K562 (cell line): ENCODE measurements around the gene MCIDAS. TPM values are rescaled to one million over a fixed set of nuclear protein-coding genes. Genes with fewer than 3 reads are reported as not detected.

ENCODE experiments used
- ARHGAP35 ChIP-seq: fragments of 450-650 bp; IDR thresholded peaks from 2 replicates; pipeline ENCODE4 v1.6.1; 2018; ENCODE audit not compliant: partially characterized antibody
- CCNT2 ChIP-seq: IDR thresholded peaks from 2 replicates; pipeline ENCODE4 v1.6.1; 2011; ENCODE audit warnings: borderline replicate concordance, low read depth, mild to moderate bottlenecking, moderate library complexity, mixed read lengths, low read length; ENCODE audit not compliant: insufficient read length; ENCODE audit errors: extremely low read depth
- DPF2 ChIP-seq: fragments of 450-650 bp; IDR thresholded peaks from 2 replicates; pipeline ENCODE4 v1.6.1; 2016
- EHMT2 ChIP-seq: fragments of 450-650 bp; IDR thresholded peaks from 2 replicates; pipeline ENCODE4 v1.6.1; 2018; ENCODE audit warnings: antibody characterized with exemption
- GATA2 ChIP-seq: sonication (generic); formaldehyde crosslinking; IDR thresholded peaks from 2 replicates; pipeline ENCODE4 v1.4.0; 2020; ENCODE audit warnings: mild to moderate bottlenecking, missing genetic modification reagents
- GTF2F1 ChIP-seq: IDR thresholded peaks from 2 replicates; pipeline ENCODE4 v1.6.1; 2011; ENCODE audit warnings: low read depth, low read length, improper control_type of control experiment
- HDAC2 ChIP-seq: fragments of 450-650 bp; IDR thresholded peaks from 2 replicates; pipeline ENCODE4 v1.6.1; 2016; ENCODE audit warnings: mild to moderate bottlenecking
- HMG20A ChIP-seq: fragments of 450-650 bp; formaldehyde crosslinking; conservative IDR thresholded peaks from 2 replicates; pipeline ENCODE4 v1.4.0; 2020; ENCODE audit warnings: mild to moderate bottlenecking, mixed read lengths
- LCOR ChIP-seq: sonication (generic); formaldehyde crosslinking; IDR thresholded peaks from 2 replicates; pipeline ENCODE4 v1.8.0; 2022; ENCODE audit warnings: mild to moderate bottlenecking, missing genetic modification reagents
- PHF21A ChIP-seq: fragments of 450-650 bp; IDR thresholded peaks from 2 replicates; pipeline ENCODE4 v1.6.1; 2017; ENCODE audit warnings: low read depth, borderline replicate concordance
- PTRF ChIP-seq: fragments of 450-650 bp; IDR thresholded peaks from 2 replicates; pipeline ENCODE4 v1.6.1; 2016; ENCODE audit warnings: mild to moderate bottlenecking, missing genetic modification characterization, missing compliant biosample characterization
- RBBP5 ChIP-seq: fragments of 200-600 bp; sonication (generic); IDR thresholded peaks from 2 replicates; pipeline ENCODE4 v1.6.1; 2012; ENCODE audit warnings: borderline replicate concordance, mild to moderate bottlenecking, low read length, control low read depth, inconsistent platforms; ENCODE audit not compliant: insufficient read depth, poor library complexity, severe bottlenecking
- SIN3B ChIP-seq: fragments of 450-650 bp; IDR thresholded peaks from 2 replicates; pipeline ENCODE4 v1.6.1; 2017; ENCODE audit warnings: low read depth, mild to moderate bottlenecking, moderate library complexity
- SP1 ChIP-seq: sonication (generic); formaldehyde crosslinking; IDR thresholded peaks from 2 replicates; pipeline ENCODE4 v1.8.1; 2022; ENCODE audit warnings: mild to moderate bottlenecking, missing genetic modification reagents
- XRCC4 ChIP-seq: IDR thresholded peaks from one replicate; pipeline ENCODE4 v1.6.1; 2011; ENCODE audit not compliant: insufficient read depth, insufficient read length; ENCODE audit errors: extremely low read depth
- ZNF197 ChIP-seq: fragments of 200-800 bp; sonication (Bioruptor generic); IDR thresholded peaks from 2 replicates; pipeline ENCODE4 v1.6.1; 2016; ENCODE audit warnings: low read depth, missing genetic modification characterization, missing compliant biosample characterization
- ZNF384 ChIP-seq: IDR thresholded peaks from 2 replicates; pipeline ENCODE4 v1.6.1; 2012; ENCODE audit warnings: low read depth, low read length, improper control_type of control experiment
- ZNF408 ChIP-seq: fragments of 250-450 bp; sonication (Bioruptor Pico); IDR thresholded peaks from 2 replicates; pipeline ENCODE4 v1.4.0; 2020; ENCODE audit warnings: low read depth, mild to moderate bottlenecking, moderate library complexity
- ZNF41 ChIP-seq: fragments of 250-450 bp; sonication (Bioruptor Pico); conservative IDR thresholded peaks from 2 replicates; pipeline ENCODE4 v1.4.0; 2020; ENCODE audit warnings: mild to moderate bottlenecking
- ZNF589 ChIP-seq: fragments of 200-800 bp; sonication (Bioruptor generic); IDR thresholded peaks from 2 replicates; pipeline ENCODE4 v1.6.1; 2016; ENCODE audit warnings: low read depth, missing genetic modification characterization, missing compliant biosample characterization
- ZNF668 ChIP-seq: fragments of 250-450 bp; sonication (Bioruptor Pico); IDR thresholded peaks from 2 replicates; pipeline ENCODE4 v1.8.0; 2022; ENCODE audit warnings: mild to moderate bottlenecking, inconsistent platforms
- polyA plus RNA-seq, 8 experiments: library from polyadenylated mRNA; depleted of rRNA in 4 of 8; stranded (reverse) in 5 of 8; unstranded in 3 of 8; fragments of >200 nt; fragmentation: Nextera tagmentation in 2 of 8; fragmentation: Illumina TruSeq in 1 of 8; extraction: Ambion mirVana in 2 of 8; extraction: Trizol in 1 of 8; gene quantifications; 2 replicates each; pipeline versions ENCODE4 v1.2.1 to v1.2.3, GENCODE V29; 2011 to 2014; ENCODE audit warnings: inconsistent platforms in 1 of 8, missing spikeins in 1 of 8
- total RNA-seq, 7 experiments: library from RNA; depleted of rRNA in 6 of 7; stranded (reverse); fragments of >200 nt in 6 of 7; fragmentation: Illumina TruSeq in 2 of 7; extraction: Trizol in 2 of 7; gene quantifications; 2 replicates each; pipeline versions ENCODE4 v1.2.1 to v1.2.3, GENCODE V29; 2011 to 2021; ENCODE audit warnings: low replicate concordance in 1 of 7
- TF ChIP-seq, protein P1 (sequence below): fragments of 250-450 bp; sonication (Bioruptor Pico); IDR thresholded peaks from 2 replicates; pipeline ENCODE4 v1.8.0; 2022; ENCODE audit warnings: inconsistent platforms
- TF ChIP-seq, protein P2 (sequence below): sonication (generic); formaldehyde crosslinking; IDR thresholded peaks from 2 replicates; pipeline ENCODE4 v1.8.0; 2022; ENCODE audit warnings: mild to moderate bottlenecking, low read depth, missing genetic modification reagents
- TF ChIP-seq, protein P3 (sequence below): sonication (generic); formaldehyde crosslinking; IDR thresholded peaks from 2 replicates; pipeline ENCODE4 v1.8.1; 2023; ENCODE audit warnings: mild to moderate bottlenecking, missing genetic modification reagents, moderate library complexity

The MCIDAS gene
- total and polyA plus RNA-seq, 9 of the 15 experiments (the other 6 are each of a cell fraction or from before 2014, with no cell fraction given) = 0.07 to 1.5 (median 0.69) TPM

DNA sequence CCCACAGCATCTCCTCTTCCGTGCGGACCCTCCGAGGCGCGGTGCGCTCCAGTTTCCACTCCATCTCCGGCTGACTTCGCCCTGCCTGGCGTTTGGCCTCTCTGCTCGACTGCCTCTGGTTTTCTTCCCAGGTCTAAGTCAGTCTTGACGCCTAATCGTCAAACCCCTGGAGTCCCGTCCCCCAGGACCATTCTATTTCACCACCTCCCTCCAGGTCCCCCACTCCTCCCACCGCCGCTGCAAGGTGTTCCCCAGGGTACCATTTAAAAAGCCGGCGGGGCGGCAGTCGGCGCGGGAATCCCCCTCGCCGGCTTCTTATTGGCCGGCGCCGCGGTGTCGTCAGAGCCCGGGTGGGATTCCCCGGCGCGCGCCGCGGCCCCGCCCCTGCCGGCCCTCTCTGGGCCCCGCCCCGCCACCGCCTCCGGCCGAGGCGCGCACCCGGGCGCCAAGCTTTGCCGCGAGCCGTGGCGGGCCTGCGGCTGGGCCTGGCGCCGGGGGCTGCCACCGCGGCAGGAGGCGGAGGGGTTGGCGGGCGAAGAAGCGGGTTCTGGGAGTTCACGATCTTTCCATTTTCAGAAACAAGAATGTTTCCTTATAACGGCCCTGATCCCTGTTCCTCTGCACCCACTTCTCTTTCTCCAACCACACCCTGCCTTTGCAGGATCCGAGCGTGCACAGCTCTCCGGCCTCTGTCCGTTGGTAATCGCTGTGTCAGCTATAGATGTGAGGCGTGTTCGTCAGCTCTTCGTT, 54.0 kb downstream of the MCIDAS start, which contains the start of gene CDC20B (continued):
- no peak for TF ChIP-seq ZNF589 (CRISPR knock-in tag)
- TF ChIP-seq DPF2 = no peak
- TF ChIP-seq, protein P1, sequence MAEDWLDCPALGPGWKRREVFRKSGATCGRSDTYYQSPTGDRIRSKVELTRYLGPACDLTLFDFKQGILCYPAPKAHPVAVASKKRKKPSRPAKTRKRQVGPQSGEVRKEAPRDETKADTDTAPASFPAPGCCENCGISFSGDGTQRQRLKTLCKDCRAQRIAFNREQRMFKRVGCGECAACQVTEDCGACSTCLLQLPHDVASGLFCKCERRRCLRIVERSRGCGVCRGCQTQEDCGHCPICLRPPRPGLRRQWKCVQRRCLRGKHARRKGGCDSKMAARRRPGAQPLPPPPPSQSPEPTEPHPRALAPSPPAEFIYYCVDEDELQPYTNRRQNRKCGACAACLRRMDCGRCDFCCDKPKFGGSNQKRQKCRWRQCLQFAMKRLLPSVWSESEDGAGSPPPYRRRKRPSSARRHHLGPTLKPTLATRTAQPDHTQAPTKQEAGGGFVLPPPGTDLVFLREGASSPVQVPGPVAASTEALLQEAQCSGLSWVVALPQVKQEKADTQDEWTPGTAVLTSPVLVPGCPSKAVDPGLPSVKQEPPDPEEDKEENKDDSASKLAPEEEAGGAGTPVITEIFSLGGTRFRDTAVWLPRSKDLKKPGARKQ (CRISPR knock-in tag) = no peak
- TF ChIP-seq HDAC2 = no peak
- TF ChIP-seq GATA2 (CRISPR knock-in tag) = no peak
- TF ChIP-seq SP1 (CRISPR knock-in tag) = no peak
- TF ChIP-seq LCOR (CRISPR knock-in tag) = no peak
- TF ChIP-seq ZNF41 (CRISPR knock-in tag) = no peak
- no peak for TF ChIP-seq HMG20A
- no peak for TF ChIP-seq ARHGAP35
- TF ChIP-seq SIN3B = no peak
- TF ChIP-seq ZNF384 = no peak
- no peak for TF ChIP-seq GTF2F1
- TF ChIP-seq PHF21A = no peak
- TF ChIP-seq PTRF (tag) = no peak
- TF ChIP-seq, protein P2, sequence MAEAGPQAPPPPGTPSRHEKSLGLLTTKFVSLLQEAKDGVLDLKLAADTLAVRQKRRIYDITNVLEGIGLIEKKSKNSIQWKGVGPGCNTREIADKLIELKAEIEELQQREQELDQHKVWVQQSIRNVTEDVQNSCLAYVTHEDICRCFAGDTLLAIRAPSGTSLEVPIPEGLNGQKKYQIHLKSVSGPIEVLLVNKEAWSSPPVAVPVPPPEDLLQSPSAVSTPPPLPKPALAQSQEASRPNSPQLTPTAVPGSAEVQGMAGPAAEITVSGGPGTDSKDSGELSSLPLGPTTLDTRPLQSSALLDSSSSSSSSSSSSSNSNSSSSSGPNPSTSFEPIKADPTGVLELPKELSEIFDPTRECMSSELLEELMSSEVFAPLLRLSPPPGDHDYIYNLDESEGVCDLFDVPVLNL = no peak
- peak; percentile 65 for TF ChIP-seq CCNT2
- TF ChIP-seq, protein P3, sequence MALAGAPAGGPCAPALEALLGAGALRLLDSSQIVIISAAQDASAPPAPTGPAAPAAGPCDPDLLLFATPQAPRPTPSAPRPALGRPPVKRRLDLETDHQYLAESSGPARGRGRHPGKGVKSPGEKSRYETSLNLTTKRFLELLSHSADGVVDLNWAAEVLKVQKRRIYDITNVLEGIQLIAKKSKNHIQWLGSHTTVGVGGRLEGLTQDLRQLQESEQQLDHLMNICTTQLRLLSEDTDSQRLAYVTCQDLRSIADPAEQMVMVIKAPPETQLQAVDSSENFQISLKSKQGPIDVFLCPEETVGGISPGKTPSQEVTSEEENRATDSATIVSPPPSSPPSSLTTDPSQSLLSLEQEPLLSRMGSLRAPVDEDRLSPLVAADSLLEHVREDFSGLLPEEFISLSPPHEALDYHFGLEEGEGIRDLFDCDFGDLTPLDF (CRISPR knock-in tag) = no peak
- no peak for TF ChIP-seq ZNF197
- no peak for TF ChIP-seq XRCC4
- TF ChIP-seq EHMT2 = no peak
- peak; percentile 50 for TF ChIP-seq RBBP5
- TF ChIP-seq ZNF668 (CRISPR knock-in tag) = no peak
- TF ChIP-seq ZNF408 = no peak
